ENCODE data around the gene HIPK4.
"Not testable (repeated sequence)": the region's sequence is repeated elsewhere in the genome, so short reads cannot be mapped to it uniquely, and the experiment has no call there.

HIPK4 gene

DNA sequence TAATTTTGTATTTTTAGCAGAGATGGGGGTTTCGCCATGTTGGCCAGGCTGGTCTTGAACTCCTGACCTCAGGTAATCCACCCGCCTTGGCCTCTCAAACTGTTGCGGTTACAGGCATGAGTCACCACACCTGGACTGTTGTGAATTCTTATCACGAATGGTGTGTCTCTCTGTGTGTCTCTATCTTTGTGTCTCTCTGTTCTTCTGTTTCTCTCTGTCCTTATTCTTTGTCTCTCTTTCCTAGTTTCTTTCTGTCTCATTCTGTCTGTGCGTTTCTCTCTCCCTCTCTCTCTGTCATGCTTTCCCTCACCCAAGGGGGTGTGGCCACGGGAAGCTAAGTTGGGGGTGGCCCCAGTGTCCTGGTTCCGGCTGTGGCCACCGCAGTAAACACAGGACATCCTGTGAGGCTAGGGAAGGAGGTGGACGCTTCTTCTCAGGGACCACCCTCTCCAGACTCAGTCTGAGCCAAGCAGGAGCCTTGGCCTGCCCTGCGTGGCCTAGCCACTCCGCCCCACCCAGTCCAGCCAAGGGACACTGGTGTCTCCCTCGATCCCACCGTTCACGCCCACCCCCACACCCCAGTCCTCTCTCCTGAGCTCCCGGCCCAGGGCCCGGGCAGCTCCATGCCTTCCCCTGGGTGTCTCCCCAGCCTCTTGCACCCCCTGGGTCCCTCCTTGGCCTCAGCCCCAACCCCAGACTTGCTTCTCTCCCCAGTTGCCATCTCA, 27.1 kb upstream of the HIPK4 start:
- DNase-seq (ENCODE audit: low read depth in 1 of 2, low spot score in 1 of 2), result no peak

GRCh38 chr19:40415768-40416167, 25.8 kb upstream of the HIPK4 start:
- DNase-seq (ENCODE audit: low read depth in 1 of 2, low spot score in 1 of 2), result no peak

DNA sequence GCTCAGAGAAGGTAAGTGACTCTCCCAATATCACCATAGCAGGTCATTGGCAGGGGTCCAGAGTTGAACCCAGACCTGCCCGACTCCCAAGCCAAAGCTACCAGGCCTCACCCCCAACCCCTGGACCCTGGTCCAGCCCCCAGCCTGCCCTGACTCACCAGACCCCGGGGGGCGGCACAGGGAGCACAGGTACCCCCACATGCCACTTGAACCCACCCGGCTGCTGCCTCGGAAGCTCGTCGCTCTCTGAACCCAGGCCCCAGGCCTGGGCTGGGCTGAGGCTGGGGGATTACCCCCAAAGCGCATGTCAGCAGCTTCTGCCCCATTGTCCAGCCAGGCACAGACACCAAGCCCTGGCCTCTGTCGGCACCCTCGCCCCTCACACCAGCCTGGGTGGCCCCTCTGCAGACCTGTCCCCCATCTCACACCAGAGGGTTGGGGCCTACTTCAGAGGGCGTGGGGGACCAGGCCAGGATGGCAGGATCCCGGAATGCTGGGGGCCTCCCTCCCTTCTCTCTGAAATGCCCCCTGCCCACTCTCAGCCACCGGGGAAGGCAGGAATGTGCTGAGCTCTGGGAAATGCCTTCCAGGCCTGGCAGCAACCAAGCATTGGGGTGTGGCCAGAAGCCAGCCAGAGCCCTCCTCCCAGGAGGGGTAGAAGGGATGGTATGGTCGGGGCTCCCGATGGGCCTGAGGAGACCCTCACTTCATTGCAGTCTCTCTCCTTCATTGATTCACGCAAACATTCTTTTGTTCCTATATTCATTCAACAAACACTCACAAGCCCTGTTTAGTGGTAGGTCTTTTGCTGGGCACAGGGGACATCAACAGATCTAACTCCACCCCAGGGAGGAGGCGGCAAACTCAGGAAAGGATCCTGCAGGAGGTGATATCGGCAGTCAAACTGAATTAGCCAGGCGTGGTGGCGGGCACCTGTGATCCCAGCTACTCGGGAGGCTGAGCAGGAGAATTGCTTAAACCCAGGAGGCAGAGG, 24.9 kb upstream of the HIPK4 start:
- no peak for DNase-seq (ENCODE audit: low read depth in 1 of 2, low spot score in 1 of 2)

GRCh38 chr19:40413291-40413845, 23.4 kb upstream of the HIPK4 start, which contains the start of gene PRX:
Gene PRX (minus strand): TSS chr19:40413378. CDS start chr19:40407932, 5,446 bp downstream.
- no peak for DNase-seq (ENCODE audit: low read depth in 1 of 2, low spot score in 1 of 2)

GRCh38 chr19:40412866-40413265, 22.9 kb upstream of the HIPK4 start:
- no peak for DNase-seq (ENCODE audit: low read depth in 1 of 2, low spot score in 1 of 2)

DNA sequence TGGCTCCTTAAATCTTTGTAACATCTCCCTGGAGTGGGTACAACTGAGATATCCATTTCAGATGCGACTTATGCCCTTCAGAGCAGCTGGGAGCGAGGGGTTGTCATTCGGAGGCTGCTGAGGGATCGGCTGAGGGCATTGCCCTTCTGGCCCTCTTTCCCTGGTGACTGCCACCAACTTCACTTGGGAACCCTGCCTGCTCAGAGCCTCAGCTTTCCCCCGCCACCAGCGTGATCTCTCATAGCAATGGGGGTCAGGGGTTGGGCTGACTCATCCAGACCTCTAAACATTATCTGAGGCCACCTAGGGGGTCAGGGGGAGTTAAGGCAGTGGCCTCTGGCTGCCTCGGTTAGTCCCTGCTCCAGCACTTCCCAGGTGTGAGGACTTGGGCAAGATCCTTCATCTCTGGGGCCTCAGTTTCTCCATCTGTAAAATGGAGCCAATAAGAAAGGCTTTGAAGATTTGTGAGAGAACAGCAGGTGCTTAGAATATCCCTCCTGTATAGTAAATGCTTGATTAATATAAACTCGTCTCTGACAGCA, 22.0 kb upstream of the HIPK4 start:
- DNase-seq (ENCODE audit: low read depth in 1 of 2, low spot score in 1 of 2), result no peak

DNA sequence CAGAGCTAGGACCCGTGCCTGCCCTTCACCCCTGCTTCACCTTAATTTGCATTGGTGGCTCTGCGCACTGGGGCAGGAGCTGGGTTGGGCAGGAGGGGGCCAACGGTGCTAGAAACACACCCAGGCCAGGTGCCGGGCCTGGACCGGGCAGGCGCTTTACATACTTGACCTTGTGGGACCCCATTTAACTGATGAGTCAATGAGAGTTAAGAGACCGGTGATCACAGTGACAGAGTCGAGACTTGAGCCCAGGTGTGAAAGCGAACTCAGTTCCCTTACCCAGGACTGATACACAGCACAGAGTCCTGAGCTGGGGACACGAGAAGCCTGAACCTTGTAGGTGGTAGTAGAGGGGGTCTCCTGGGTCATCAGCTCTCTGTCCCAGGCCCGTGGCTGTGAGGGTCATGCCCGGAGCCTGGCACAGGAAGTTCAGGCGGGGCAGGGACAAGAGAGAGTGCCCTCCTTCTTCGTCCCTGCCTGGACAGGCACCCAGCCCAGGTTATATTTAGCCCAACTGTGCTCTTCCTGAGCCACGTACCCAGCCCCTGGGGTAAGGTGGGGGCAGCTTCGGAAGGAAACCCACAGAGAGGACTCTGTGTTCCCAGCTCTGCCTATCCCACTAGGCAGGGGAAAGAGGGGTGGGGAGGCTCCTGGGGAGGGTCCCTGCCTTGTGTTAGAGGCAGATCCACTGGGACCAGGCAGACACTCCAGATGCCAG, 21.3 kb upstream of the HIPK4 start:
- DNase-seq (ENCODE audit: low read depth in 1 of 2, low spot score in 1 of 2), result no peak

DNA sequence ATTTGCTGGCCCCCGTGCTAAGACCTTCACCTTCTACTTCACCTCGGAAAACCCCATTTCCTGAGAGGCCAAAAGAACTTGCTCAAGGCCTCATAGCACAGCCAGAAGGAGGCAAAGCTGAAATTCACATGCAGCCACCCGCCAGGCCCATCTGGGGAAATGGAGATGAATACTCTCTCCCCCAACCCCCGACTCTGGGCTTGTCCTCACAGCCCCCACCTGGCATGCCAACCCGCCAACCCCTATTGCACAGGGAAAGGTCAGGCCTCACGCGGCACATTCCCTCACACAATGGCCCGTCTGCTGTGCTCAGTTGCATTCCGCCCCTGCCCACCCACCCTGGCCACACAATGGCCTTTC, 20.0 kb upstream of the HIPK4 start:
- DNase-seq (ENCODE audit: low read depth in 1 of 2, low spot score in 1 of 2), result no peak

DNA sequence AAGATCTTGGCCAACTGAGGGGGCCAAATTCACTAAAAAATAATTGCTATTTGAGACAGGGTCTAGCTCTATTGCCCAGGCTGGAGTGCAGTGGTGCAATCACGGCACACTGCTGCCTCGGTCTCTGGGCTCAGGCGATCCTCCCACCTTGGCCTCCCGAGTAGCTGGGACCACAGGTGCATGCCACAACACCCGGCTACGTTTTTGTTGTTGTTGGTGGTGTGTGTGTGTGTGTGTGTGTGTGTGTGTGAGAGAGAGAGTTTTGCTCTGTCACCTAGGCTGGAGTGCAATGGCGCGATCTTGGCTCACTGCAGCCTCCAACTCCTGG, 18.6 kb upstream of the HIPK4 start:
- DNase-seq (ENCODE audit: low read depth in 1 of 2, low spot score in 1 of 2), result not testable (repeated sequence)

DNA sequence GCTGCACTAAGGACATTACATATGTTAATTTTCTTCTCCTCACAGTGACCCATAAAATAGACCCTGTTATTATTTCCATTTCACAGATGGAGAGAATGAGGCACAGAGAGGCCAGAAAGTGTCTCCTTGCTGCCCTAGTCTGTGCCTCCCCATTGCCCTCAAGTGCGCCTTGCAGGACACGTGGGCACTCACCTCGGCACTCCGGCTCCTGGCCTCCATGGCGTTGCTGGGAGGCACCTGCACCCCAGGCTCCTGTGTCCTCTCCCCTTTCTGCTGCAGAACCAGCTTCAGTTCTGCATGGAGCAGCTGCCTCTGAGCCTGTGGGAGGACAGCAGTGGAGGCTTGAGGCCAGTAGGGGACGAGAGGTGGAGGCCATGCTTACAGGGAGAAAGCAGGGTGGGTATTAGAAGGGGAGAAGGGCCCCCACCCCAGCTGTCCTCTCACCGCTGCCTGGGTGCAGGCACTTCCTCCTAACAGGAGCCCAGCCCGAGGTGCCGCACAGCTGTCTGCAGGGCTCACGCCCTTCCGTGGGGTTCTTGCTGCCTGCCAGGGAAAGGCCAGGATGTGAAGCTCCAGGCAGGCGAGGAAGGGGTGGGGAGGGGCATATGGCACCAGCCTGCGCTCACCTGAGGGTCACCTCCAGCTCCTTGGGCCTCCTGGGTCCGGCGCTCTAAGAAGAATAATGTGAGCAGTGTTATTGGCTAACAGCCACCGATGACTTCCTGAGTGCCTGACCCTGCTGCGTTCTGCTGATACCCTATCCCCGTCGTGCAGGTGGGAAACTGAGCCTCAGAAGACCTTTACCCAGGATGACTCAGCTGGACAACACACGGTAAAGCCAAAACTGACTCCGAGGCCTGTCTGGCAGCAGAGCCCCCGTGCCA, 18.0 kb upstream of the HIPK4 start:
- no peak for DNase-seq (ENCODE audit: low read depth in 1 of 2, low spot score in 1 of 2)

- peak; percentile 49 to 64 for DNase-seq (ENCODE audit: low read depth in 1 of 2, low spot score in 1 of 2)
Measured at GRCh38 chr19:40403262-40403984, 13.4 kb upstream of the HIPK4 start.

DNA sequence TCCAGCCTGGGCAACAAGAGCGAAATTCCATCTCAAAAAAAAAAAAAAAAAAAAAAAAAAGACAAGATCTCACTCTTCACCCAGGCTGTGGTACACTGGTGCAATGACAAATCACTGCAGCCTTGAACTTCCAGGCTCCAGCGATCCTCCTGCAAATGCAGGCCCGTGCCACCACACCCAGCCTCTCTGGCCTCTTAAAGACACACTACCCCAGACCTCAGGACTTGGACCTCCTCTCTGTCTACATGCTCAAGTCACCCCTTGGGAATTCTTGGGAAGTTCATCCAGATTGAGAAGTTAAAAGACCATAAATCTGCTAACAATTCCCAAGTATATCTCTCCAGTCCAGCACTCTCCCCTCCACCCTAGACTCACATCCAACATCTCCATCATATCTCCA, 10.6 kb upstream of the HIPK4 start:
- no peak for DNase-seq (ENCODE audit: low read depth in 1 of 2, low spot score in 1 of 2)

GRCh38 chr19:40398417-40399131, 8.6 kb upstream of the HIPK4 start:
- DNase-seq (ENCODE audit: low read depth in 1 of 2, low spot score in 1 of 2), result peak; percentile 23 to 58

GRCh38 chr19:40397568-40397906, 7.6 kb upstream of the HIPK4 start:
- no peak for DNase-seq (ENCODE audit: low read depth in 1 of 2, low spot score in 1 of 2)

- DNase-seq (ENCODE audit: low read depth in 1 of 2, low spot score in 1 of 2), result no peak
Measured at GRCh38 chr19:40396886-40397567, 7.0 kb upstream of the HIPK4 start.

GRCh38 chr19:40395956-40396355, 6.0 kb upstream of the HIPK4 start:
- no peak for DNase-seq (ENCODE audit: low read depth in 1 of 2, low spot score in 1 of 2)

DNA sequence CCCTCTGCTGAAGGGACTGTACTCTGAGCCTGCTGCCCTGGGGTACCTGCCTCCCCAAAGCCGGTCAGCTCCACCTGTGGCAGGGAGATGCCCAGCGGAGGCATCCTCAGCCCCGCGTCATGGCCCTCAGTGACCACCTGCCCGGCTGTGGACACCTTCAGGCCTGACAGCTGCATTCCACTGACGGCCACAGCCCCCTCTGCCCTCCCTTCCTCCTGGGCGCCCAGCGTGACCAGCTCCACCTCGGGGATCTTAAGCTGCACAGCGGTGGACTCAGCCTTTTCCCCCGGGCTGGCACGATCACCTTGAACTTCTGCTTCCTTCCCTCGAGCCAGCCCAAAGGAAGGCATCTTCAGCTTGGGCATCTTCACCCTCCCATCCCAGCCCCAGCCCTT, 4.8 kb upstream of the HIPK4 start:
- no peak for DNase-seq (ENCODE audit: low read depth in 1 of 2, low spot score in 1 of 2)

All from activated CD4-positive, alpha-beta T cell treated with anti-CD3 and anti-CD28 coated beads, Interleukin-2, amount 50 U/mL, for 24 hours (primary cell).